ENCODE results near the gene DNAH10.

DNAH10 gene

GRCh38 chr12:123961585-123962345 lies 199.7 kb downstream of the DNAH10 start:
- WGBS, result 82% methylated on average over 11 of the region's 12 CpGs
- H3K27ac ChIP-seq (ENCODE audit: low read depth, low read length), result no peak overlapping the region
- H3K4me3 ChIP-seq (ENCODE audit: low read length), result no peak overlapping the region
- no peaks in the 10 kb centered on the region for H3K9me3 ChIP-seq (ENCODE audit: insufficient read depth, low read depth, low read length)
- no peak overlapping the region for H3K9ac ChIP-seq (ENCODE audit: low read depth, low read length)
- H3K4me1 ChIP-seq (ENCODE audit: insufficient read depth, low read length), result no peaks in the 10 kb centered on the region
- H3K27me3 ChIP-seq (ENCODE audit: insufficient read depth, low read length), result peaks cover 93% of the 10 kb centered on the region
- no peaks in the 10 kb centered on the region for H3K36me3 ChIP-seq (ENCODE audit: insufficient read depth, low read length)

GRCh38 chr12:123962513-123962912 lies 200.4 kb downstream of the DNAH10 start:
- Histone ChIP-seq H3K27ac (ENCODE audit: low read depth, low read length) (no peak overlapping the region), H3K9ac (ENCODE audit: low read depth, low read length) (no peak overlapping the region), H3K36me3 (ENCODE audit: insufficient read depth, low read length) (no peaks in the 10 kb centered on the region), H3K27me3 (ENCODE audit: insufficient read depth, low read length) (peaks cover 94% of the 10 kb centered on the region), H3K9me3 (ENCODE audit: insufficient read depth, low read depth, low read length) (no peaks in the 10 kb centered on the region), H3K4me1 (ENCODE audit: insufficient read depth, low read length) (no peaks in the 10 kb centered on the region), H3K4me3 (ENCODE audit: low read length) (no peak overlapping the region)
- WGBS, result 77% methylated on average over 5 of the region's 5 CpGs

GRCh38 chr12:123963821-123964220 lies 201.7 kb downstream of the DNAH10 start:
- no peaks in the 10 kb centered on the region for H3K9me3 ChIP-seq (ENCODE audit: insufficient read depth, low read depth, low read length)
- H3K27ac ChIP-seq (ENCODE audit: low read depth, low read length), result no peak overlapping the region
- no peaks in the 10 kb centered on the region for H3K36me3 ChIP-seq (ENCODE audit: insufficient read depth, low read length)
- H3K4me1 ChIP-seq (ENCODE audit: insufficient read depth, low read length), result no peaks in the 10 kb centered on the region
- 88% methylated on average over 3 of the region's 4 CpGs for WGBS
- H3K9ac ChIP-seq (ENCODE audit: low read depth, low read length), result no peak overlapping the region
- H3K27me3 ChIP-seq (ENCODE audit: insufficient read depth, low read length), result peaks cover 99% of the 10 kb centered on the region
- H3K4me3 ChIP-seq (ENCODE audit: low read length), result no peak overlapping the region

GRCh38 chr12:123965382-123965781 lies 203.3 kb downstream of the DNAH10 start:
- H3K36me3 ChIP-seq (ENCODE audit: insufficient read depth, low read length), result no peaks in the 10 kb centered on the region
- H3K9ac ChIP-seq (ENCODE audit: low read depth, low read length), result no peak overlapping the region
- H3K9me3 ChIP-seq (ENCODE audit: insufficient read depth, low read depth, low read length), result no peaks in the 10 kb centered on the region
- no peaks in the 10 kb centered on the region for H3K4me1 ChIP-seq (ENCODE audit: insufficient read depth, low read length)
- no peak overlapping the region for H3K4me3 ChIP-seq (ENCODE audit: low read length)
- H3K27ac ChIP-seq (ENCODE audit: low read depth, low read length), result no peak overlapping the region
- H3K27me3 ChIP-seq (ENCODE audit: insufficient read depth, low read length), result peaks cover 100% of the 10 kb centered on the region
- WGBS, result 73% methylated on average over 5 of the region's 5 CpGs

GRCh38 chr12:123966596-123966995 lies 204.5 kb downstream of the DNAH10 start:
- Histone ChIP-seq H3K9ac (ENCODE audit: low read depth, low read length) (no peak overlapping the region), H3K27me3 (ENCODE audit: insufficient read depth, low read length) (peaks cover 100% of the 10 kb centered on the region), H3K9me3 (ENCODE audit: insufficient read depth, low read depth, low read length) (no peaks in the 10 kb centered on the region), H3K27ac (ENCODE audit: low read depth, low read length) (no peak overlapping the region), H3K4me1 (ENCODE audit: insufficient read depth, low read length) (peaks cover 7% of the 10 kb centered on the region; the same call in 1 of the 2 replicates), H3K4me3 (ENCODE audit: low read length) (no peak overlapping the region), H3K36me3 (ENCODE audit: insufficient read depth, low read length) (no peaks in the 10 kb centered on the region)
- WGBS, result 73% methylated on average over 3 of the region's 3 CpGs

GRCh38 chr12:123967121-123967586 lies 205.1 kb downstream of the DNAH10 start:
- peaks cover 95% of the 10 kb centered on the region for H3K27me3 ChIP-seq (ENCODE audit: insufficient read depth, low read length)

GRCh38 chr12:123971449-123971769 lies 209.3 kb downstream of the DNAH10 start:
- no peak overlapping the region for H3K9ac ChIP-seq (ENCODE audit: low read depth, low read length)
- H3K36me3 ChIP-seq (ENCODE audit: insufficient read depth, low read length), result peaks cover 3% of the 10 kb centered on the region; the same call in 1 of the 2 replicates
- WGBS, result 14% methylated on average over 9 of the region's 10 CpGs
- H3K4me1 ChIP-seq (ENCODE audit: insufficient read depth, low read length), result peaks cover 13% of the 10 kb centered on the region; the same call in 1 of the 2 replicates
- peaks cover 82% of the 10 kb centered on the region for H3K27me3 ChIP-seq (ENCODE audit: insufficient read depth, low read length)
- no peaks in the 10 kb centered on the region for H3K9me3 ChIP-seq (ENCODE audit: insufficient read depth, low read depth, low read length)
- H3K27ac ChIP-seq (ENCODE audit: low read depth, low read length), result no peak overlapping the region
- peak overlapping the region; percentile 55 for H3K4me3 ChIP-seq (ENCODE audit: low read length)

More at GRCh38 chr12:123967121-123967586, 205.1 kb downstream of the DNAH10 start:
- no peak overlapping the region for H3K9ac ChIP-seq (ENCODE audit: low read depth, low read length)
- no peaks in the 10 kb centered on the region for H3K36me3 ChIP-seq (ENCODE audit: insufficient read depth, low read length)
- 86% methylated on average over 8 of the region's 8 CpGs for WGBS
- no peaks in the 10 kb centered on the region for H3K9me3 ChIP-seq (ENCODE audit: insufficient read depth, low read depth, low read length)
- peaks cover 7% of the 10 kb centered on the region; the same call in 1 of the 2 replicates for H3K4me1 ChIP-seq (ENCODE audit: insufficient read depth, low read length)
- H3K4me3 ChIP-seq (ENCODE audit: low read length), result no peak overlapping the region
- H3K27ac ChIP-seq (ENCODE audit: low read depth, low read length), result no peak overlapping the region

- Histone ChIP-seq H3K4me3 (ENCODE audit: low read length) (peak overlapping the region; percentile 55), H3K36me3 (ENCODE audit: insufficient read depth, low read length) (peaks cover 3% of the 10 kb centered on the region; the same call in 1 of the 2 replicates), H3K9ac (ENCODE audit: low read depth, low read length) (no peak overlapping the region; the same call in 1 of the 2 replicates), H3K4me1 (ENCODE audit: insufficient read depth, low read length) (peaks cover 13% of the 10 kb centered on the region; the same call in 1 of the 2 replicates), H3K9me3 (ENCODE audit: insufficient read depth, low read depth, low read length) (no peaks in the 10 kb centered on the region), H3K27me3 (ENCODE audit: insufficient read depth, low read length) (peaks cover 78% of the 10 kb centered on the region), H3K27ac (ENCODE audit: low read depth, low read length) (no peak overlapping the region)
- whole genome bisulfite sequencing, result under 1% methylated on average over 55 of the region's 55 CpGs
Observed at GRCh38 chr12:123971770-123972456, 209.8 kb downstream of the DNAH10 start.

GRCh38 chr12:123972457-123973401 lies 210.6 kb downstream of the DNAH10 start, which contains the start of the genes CCDC92 and ZNF664:
CCDC92 (minus strand) TSS chr12:123972831; CDS start chr12:123944305, 28,526 bp downstream.
ZNF664 (plus strand) TSS chr12:123973215; CDS start chr12:124012145, 38,930 bp downstream.
- Histone ChIP-seq H3K27ac (ENCODE audit: low read depth, low read length) (no peak within 1 kb of the TSS), H3K27me3 (ENCODE audit: insufficient read depth, low read length) (peaks cover 70% of the 10 kb centered on the region)
- WGBS, result under 1% methylated on average over 129 of the region's 138 CpGs

GRCh38 chr12:123973552-123974341 lies 211.6 kb downstream of the DNAH10 start:
- Histone ChIP-seq H3K9ac (ENCODE audit: low read depth, low read length) (peak overlapping the region; percentile 78), H3K27me3 (ENCODE audit: insufficient read depth, low read length) (peaks cover 59% of the 10 kb centered on the region), H3K27ac (ENCODE audit: low read depth, low read length) (no peak overlapping the region), H3K36me3 (ENCODE audit: insufficient read depth, low read length) (peaks cover 9% of the 10 kb centered on the region; the same call in 1 of the 2 replicates), H3K4me1 (ENCODE audit: insufficient read depth, low read length) (peaks cover 13% of the 10 kb centered on the region; the same call in 1 of the 2 replicates), H3K9me3 (ENCODE audit: insufficient read depth, low read depth, low read length) (no peaks in the 10 kb centered on the region), H3K4me3 (ENCODE audit: low read length) (peak overlapping the region; percentile 82)
- under 1% methylated on average over 69 of the region's 69 CpGs for WGBS

More at GRCh38 chr12:123972457-123973401, 210.6 kb downstream of the DNAH10 start, which contains the start of the genes CCDC92 and ZNF664:
- peak within 1 kb of the TSS; percentile 82 for H3K4me3 ChIP-seq (ENCODE audit: low read length)
- no peaks in the 10 kb centered on the region for H3K9me3 ChIP-seq (ENCODE audit: insufficient read depth, low read depth, low read length)
- peak within 1 kb of the TSS; percentile 78 for H3K9ac ChIP-seq (ENCODE audit: low read depth, low read length)
- H3K36me3 ChIP-seq (ENCODE audit: insufficient read depth, low read length), result peaks cover 9% of the 10 kb centered on the region; the same call in 1 of the 2 replicates
- peaks cover 13% of the 10 kb centered on the region; the same call in 1 of the 2 replicates for H3K4me1 ChIP-seq (ENCODE audit: insufficient read depth, low read length)
